Lower leg skin (tissue), 4 donors: ENCODE measurements around the gene ADGRG7. TPM values are rescaled to one million over a fixed set of nuclear protein-coding genes. Genes with fewer than 3 reads are reported as not detected.

Experiments
- DNase-seq, 2 donors: peaks; one replicate each; pipeline ENCODE4 v3.0.0-alpha.2; 2019; ENCODE audit warnings: low spot score in 2 of 2
- H3K4me3 ChIP-seq: fragments of 200-600 bp; sonication (generic); 2 replicates; pipeline ENCODE4 v1.5.1; 2017; ENCODE audit warnings: mild to moderate bottlenecking, low read depth; ENCODE audit not compliant: poor library complexity, severe bottlenecking
- POLR2A ChIP-seq, 2 donors: fragments of 450-650 bp; IDR thresholded peaks; one replicate each; pipeline ENCODE4 v1.6.1; 2016 to 2017; ENCODE audit warnings: antibody characterized with exemption in 2 of 2, mild to moderate bottlenecking in 1 of 2, moderate library complexity in 1 of 2
- WGBS, 2 donors: methylation state at CpG; one replicate each; pipeline ENCODE4 v1.1.5; 2018; 5-methylcytosine and 5-hydroxymethylcytosine counted together
- intact Hi-C: fragments of 100-400 bp; cut with DNase I; formaldehyde crosslinking; loops from one replicate; pipeline ENCODE4 v1.15.0; 2023; ENCODE audit warnings: low total_unique reads
- total RNA-seq, 4 donors: library from RNA; depleted of rRNA; stranded (reverse); fragments of >200 nt; gene quantifications; one replicate each; pipeline ENCODE4 v1.1.0, GENCODE V29; 2016
- TF ChIP-seq, protein P1 (sequence below), 3 donors: fragments of 450-650 bp; IDR thresholded peaks; one replicate each; pipeline ENCODE4 v1.5.1; 2016; ENCODE audit warnings: antibody characterized with exemption in 3 of 3, mild to moderate bottlenecking in 3 of 3, moderate library complexity in 2 of 3

ADGRG7 gene
- total RNA-seq, 4 donors from 2014 or later = not detected

DNA sequence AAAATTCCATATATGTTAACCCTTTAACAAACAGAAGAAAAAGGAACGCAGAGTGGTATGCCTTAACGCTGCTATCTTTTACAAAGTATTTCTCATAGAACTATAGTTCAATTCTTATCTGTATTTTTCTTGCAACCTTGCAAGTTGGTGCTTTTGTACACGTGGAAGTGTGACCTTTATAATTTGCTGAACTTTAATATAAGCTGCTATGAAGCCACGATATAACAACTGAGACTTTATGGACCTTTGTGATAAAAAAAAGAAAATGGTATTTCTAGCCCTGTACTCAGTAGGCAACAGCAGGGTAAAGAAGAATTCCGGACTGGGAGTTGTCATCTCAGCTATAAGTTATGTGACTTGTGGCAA, 93.6 kb downstream of the ADGRG7 start:
- 83 to 88% methylated on average over 5 of the region's 5 CpGs for WGBS, 2 donors
- TF ChIP-seq, protein P1, sequence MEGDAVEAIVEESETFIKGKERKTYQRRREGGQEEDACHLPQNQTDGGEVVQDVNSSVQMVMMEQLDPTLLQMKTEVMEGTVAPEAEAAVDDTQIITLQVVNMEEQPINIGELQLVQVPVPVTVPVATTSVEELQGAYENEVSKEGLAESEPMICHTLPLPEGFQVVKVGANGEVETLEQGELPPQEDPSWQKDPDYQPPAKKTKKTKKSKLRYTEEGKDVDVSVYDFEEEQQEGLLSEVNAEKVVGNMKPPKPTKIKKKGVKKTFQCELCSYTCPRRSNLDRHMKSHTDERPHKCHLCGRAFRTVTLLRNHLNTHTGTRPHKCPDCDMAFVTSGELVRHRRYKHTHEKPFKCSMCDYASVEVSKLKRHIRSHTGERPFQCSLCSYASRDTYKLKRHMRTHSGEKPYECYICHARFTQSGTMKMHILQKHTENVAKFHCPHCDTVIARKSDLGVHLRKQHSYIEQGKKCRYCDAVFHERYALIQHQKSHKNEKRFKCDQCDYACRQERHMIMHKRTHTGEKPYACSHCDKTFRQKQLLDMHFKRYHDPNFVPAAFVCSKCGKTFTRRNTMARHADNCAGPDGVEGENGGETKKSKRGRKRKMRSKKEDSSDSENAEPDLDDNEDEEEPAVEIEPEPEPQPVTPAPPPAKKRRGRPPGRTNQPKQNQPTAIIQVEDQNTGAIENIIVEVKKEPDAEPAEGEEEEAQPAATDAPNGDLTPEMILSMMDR (IDR thresholded peaks at IDR 0.05) = no peak
- no peak for TF ChIP-seq POLR2A (IDR thresholded peaks at IDR 0.05)
- intact Hi-C loops = no loop called here

DNA sequence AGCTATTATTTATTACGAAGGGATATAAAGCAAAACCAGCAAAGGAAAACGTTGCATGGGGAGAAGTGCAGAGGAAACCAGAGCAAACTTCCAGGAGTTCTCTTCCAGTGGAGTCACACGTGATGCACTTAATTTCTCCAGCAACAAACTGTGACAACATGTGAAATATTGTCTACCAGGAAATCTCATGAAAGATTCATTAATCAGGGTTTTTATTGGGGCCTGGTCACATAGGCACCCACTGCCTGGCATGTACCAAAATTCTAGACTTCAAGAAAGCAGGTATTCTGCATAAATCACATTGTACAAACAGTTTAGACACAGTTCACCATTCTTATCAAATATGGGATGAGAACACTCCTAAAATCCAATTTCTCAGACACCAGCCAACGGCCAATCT, 94.5 kb downstream of the ADGRG7 start:
- DNase-seq = no peak
- WGBS, 2 donors = 78 to 84% methylated on average over 4 of the region's 4 CpGs
- H3K4me3 ChIP-seq = no peak overlapping the region
- TF ChIP-seq POLR2A (IDR thresholded peaks at IDR 0.05) = no peak
- TF ChIP-seq, protein P1 (IDR thresholded peaks at IDR 0.05) = no peak
- intact Hi-C loops = no loop called here

More for the DNA sequence above, 93.6 kb downstream of the ADGRG7 start:
- no peak overlapping the region for H3K4me3 ChIP-seq
- no peak for DNase-seq

DNA sequence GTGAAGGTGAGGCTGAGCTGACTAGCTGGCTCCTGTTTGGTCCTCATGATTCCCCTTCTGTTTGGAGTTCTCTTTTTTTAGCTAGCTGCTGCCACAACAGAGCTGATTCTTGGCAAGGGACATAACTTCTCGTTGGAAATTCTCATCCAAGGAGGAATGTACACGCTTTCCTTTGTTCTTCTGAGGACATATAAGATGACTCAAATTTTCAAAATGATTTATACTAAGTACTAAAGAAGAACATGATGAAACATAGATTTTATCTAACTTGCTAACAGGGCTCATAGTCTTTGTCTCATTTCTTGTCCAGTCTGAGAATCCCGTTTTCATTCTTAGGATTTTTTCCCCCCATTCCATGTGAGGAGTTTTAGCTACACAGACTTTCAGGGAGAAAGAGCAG, 97.0 kb downstream of the ADGRG7 start:
- WGBS, 2 donors = 36 to 49% methylated on average over 3 of the region's 3 CpGs

DNA sequence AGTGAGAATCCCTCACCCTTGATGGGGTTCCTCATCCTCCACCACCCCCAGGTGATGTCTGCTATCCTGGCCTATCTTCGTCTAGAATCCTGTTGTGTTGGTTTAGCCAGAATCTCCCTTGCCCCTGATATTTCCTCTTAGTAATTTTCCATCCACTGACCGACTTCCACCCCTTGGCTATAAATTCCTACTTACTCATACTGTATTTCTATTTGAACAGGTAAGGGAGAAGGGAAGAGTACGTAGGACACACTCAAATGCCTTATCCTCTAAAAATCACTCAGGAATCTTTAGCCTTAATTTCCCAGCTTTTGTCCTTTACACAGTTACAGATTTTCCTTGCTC, 99.2 kb downstream of the ADGRG7 start:
- TF ChIP-seq, protein P1 (IDR thresholded peaks at IDR 0.05) = no peak
- no peak for TF ChIP-seq POLR2A (IDR thresholded peaks at IDR 0.05)
- no peak overlapping the region for H3K4me3 ChIP-seq
- intact Hi-C loops = no loop called here
- 60 to 72% methylated on average over 3 of the region's 3 CpGs for WGBS, 2 donors
- no peak for DNase-seq

More for the DNA sequence above, 97.0 kb downstream of the ADGRG7 start:
- intact Hi-C loops = no loop called here
- TF ChIP-seq, protein P1 (IDR thresholded peaks at IDR 0.05) = no peak
- no peak for TF ChIP-seq POLR2A (IDR thresholded peaks at IDR 0.05)
- no peak overlapping the region for H3K4me3 ChIP-seq
- no peak for DNase-seq

DNA sequence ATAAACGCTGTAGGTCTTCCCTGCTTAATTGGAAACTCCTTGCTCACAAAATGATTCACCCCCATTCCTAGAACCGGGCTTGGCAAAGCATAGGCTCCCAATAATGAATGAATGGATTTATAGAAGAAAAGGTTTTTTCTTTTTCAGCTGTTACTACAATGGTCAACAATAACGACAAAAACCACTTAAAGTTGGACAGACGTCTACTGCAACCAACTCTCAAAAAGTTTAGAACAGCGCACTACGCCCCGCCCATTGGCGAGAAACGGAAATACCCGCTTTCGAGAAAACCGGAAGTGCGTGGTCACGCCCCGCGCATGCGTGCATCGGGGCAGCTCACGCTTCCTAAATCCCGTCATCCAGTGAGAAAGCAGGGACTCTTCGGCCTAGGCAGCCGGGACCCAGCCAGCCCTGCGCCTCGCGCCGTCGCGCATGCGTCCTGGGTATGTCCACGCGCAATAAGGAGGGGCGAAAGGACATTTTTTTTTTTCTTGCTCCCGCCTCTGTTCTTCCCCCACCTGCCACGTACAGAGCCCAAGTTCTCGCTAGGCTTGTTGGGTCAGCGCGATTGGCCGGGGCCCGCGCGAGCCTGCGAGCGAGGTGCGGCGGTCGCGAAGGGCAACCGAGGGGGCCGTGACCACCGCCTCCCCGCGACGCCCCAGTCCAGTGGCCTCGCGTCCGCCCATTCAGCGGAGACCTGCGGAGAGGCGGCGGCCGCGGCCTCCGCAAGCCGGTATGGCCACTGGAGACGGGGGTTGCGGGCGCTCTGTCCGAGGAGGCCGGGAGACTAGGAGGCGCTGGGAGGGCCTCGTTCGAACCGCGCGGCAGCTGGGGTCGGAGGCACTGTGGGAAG, 99.8 kb downstream of the ADGRG7 start, which contains the start of gene TFG:
Gene TFG (plus strand): TSS at position 506 of the 853 bp plus-strand sequence. CDS start 4,192 bp downstream, outside the sequence.
- peak within 1 kb of the TSS; percentile 82 for H3K4me3 ChIP-seq
- intact Hi-C loops = no loop called here
- DNase-seq = peak; percentile 98 to 100
- WGBS, 2 donors = 0 to 1% methylated on average over 35 to 72 of the region's 76 CpGs
- TF ChIP-seq, protein P1 (IDR thresholded peaks at IDR 0.05) = no peak
- TF ChIP-seq POLR2A (IDR thresholded peaks at IDR 0.05) = peak in 1 of 2 donors; percentile 31
